ENCODE results near the gene PLEKHA1.

DNA sequence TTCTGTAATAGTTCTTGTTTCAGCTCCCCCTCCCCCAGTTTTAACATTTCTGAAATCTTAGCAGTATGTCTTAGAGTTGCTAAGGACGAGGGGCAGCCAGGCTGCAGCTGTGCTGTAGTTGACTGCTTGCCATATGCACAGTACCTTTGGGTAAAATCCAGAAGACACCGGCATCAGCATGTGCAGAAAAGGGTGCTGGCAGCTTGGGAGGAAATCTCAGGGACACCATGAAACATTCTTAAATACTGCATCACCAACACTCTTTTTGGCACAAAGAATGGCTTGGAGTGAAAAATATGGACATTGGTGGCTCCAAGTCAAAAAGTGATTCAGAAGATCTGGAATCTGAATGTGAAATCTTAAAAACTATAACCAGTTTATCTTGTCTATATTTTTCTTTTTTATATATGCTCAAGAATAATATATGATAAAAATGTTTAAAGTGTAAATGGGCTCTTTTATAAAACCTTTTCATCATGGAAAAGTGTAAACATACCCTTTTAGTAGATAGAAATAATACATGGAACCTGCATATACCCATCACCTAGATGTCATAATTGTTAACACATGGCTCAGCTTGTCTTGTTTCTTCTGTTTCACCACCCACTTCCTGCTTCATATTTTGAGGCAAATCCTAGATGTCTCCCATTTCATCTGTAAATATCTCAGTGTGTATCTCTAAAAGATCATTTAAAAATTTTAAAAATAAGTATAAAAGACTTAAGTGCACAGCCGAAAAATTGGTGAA lies 45.5 kb downstream of the PLEKHA1 start:
- TF ChIP-seq CTCF (IDR thresholded peaks at IDR 0.05) (no peak), ZFX (IDR thresholded peaks at IDR 0.05; ENCODE audit: borderline replicate concordance) (no peak)
